ENCODE data around the gene GNGT1. TPM values are rescaled to one million over a fixed set of nuclear protein-coding genes. Genes with fewer than 3 reads are reported as not detected.
"Not testable (repeated sequence)": the region's sequence is repeated elsewhere in the genome, so short reads cannot be mapped to it uniquely, and the experiment has no call there.

The GNGT1 gene
- total and polyA plus RNA-seq, 2 of the 8 experiments (the other 6 are each of a cell fraction or from before 2014, with no cell fraction given), result 0.26 TPM; not detected in 1

GRCh38 chr7:93916315-93916714, 9.9 kb downstream of the GNGT1 start:
- H2BK20ac ChIP-seq (ENCODE audit: low read length); H3K36me3 ChIP-seq (ENCODE audit: control insufficient read depth in 2 of 4, insufficient read depth in 4 of 4, low read length in 3 of 4); H2BK120ac ChIP-seq (replicated peaks; ENCODE audit: low read depth, low read length); H3K27ac ChIP-seq (ENCODE audit: low read depth, low read length); H2AFZ ChIP-seq (ENCODE audit: low read length); H3K4ac ChIP-seq (replicated peaks; ENCODE audit: insufficient read length, low read depth, low read length); H3K9ac ChIP-seq (replicated peaks in 1 of 4; ENCODE audit: extremely low read depth in 1 of 4, low read depth in 3 of 4, low read length in 3 of 4); H4K8ac ChIP-seq (ENCODE audit: extremely low read depth, insufficient read depth, low read length); H3K14ac ChIP-seq (ENCODE audit: insufficient read length); H3K23me2 ChIP-seq (ENCODE audit: low read depth, low read length); H2BK15ac ChIP-seq (ENCODE audit: low read length); H3K9me3 ChIP-seq (ENCODE audit: insufficient read depth in 2 of 2, low read depth in 1 of 2, low read length in 1 of 2); DNase-seq (ENCODE audit: low read depth in 1 of 2, low spot score in 2 of 2); H4K20me1 ChIP-seq (replicated peaks in 1 of 2; ENCODE audit: control insufficient read depth in 1 of 2, insufficient read depth in 2 of 2, low read length in 2 of 2); H4K91ac ChIP-seq (replicated peaks; ENCODE audit: insufficient read length, low read length); CTCF ChIA-PET (ENCODE audit: partially characterized antibody); H2AK5ac ChIP-seq (ENCODE audit: low read depth, low read length); H3K4me3 ChIP-seq (ENCODE audit: extremely low read depth in 1 of 4, insufficient read depth in 2 of 4, low read depth in 3 of 4, low read length in 4 of 4); H4K5ac ChIP-seq (ENCODE audit: insufficient read length, low read depth, low read length); H3K4me1 ChIP-seq (replicated peaks in 1 of 4; ENCODE audit: control insufficient read depth in 3 of 4, insufficient read depth in 4 of 4, low read length in 3 of 4); H3K79me2 ChIP-seq (ENCODE audit: control insufficient read depth in 1 of 2, insufficient read depth in 2 of 2, low read length in 2 of 2); H3K23ac ChIP-seq (ENCODE audit: insufficient read length); POLR2A ChIA-PET (ENCODE audit: partially characterized antibody); H3K27me3 ChIP-seq (replicated peaks in 1 of 4; ENCODE audit: control insufficient read depth in 3 of 4, extremely low read depth in 1 of 4, insufficient read depth in 3 of 4, low read length in 3 of 4); H2BK12ac ChIP-seq (ENCODE audit: low read depth, low read length); H3K56ac ChIP-seq (replicated peaks; ENCODE audit: insufficient read length, low read depth, low read length); H2BK5ac ChIP-seq (ENCODE audit: low read depth, low read length); H3K4me2 ChIP-seq (ENCODE audit: insufficient read depth in 1 of 2, low read depth in 2 of 2, low read length in 2 of 2); H3K79me1 ChIP-seq (ENCODE audit: low read depth, low read length); H3K18ac ChIP-seq (ENCODE audit: extremely low read depth, low read length): not testable (repeated sequence)
- 80 to 100% methylated on average over 1 to 4 of the region's 4 CpGs for WGBS, 2 experiments (ENCODE audit: extremely low coverage in 1 of 2, insufficient coverage in 1 of 2, insufficient read length in 1 of 2, insufficient replicate concordance in 2 of 2, low coverage in 1 of 2, low lambda C conversion rate in 2 of 2, missing lambda C conversion rate in 1 of 2)
- peak; percentile 32 for FAIRE-seq
